IMR-90 (cell line): ENCODE data around the gene KCNH6.

Experiments
- CTCF ChIP-seq: conservative IDR thresholded peaks from 2 replicates; pipeline ENCODE4 v1.5.1; 2012; ENCODE audit warnings: mild to moderate bottlenecking, low read depth, low read length, improper control_type of control experiment
- FOS ChIP-seq: fragments of 150-350 bp; IDR thresholded peaks from 2 replicates; pipeline ENCODE4 v1.6.1; 2016; ENCODE audit warnings: low read depth, low read length
- MAFK ChIP-seq: IDR thresholded peaks from 2 replicates; pipeline ENCODE4 v1.6.1; 2012; ENCODE audit warnings: low read depth, low read length, improper control_type of control experiment
- POLR2A ChIP-seq: IDR thresholded peaks from 2 replicates; pipeline ENCODE4 v1.6.1; 2012; ENCODE audit warnings: mild to moderate bottlenecking, low read depth, low read length
- RAD21 ChIP-seq: IDR thresholded peaks from 2 replicates; pipeline ENCODE4 v1.6.1; 2012; ENCODE audit warnings: low read length, improper control_type of control experiment
- RCOR1 ChIP-seq: IDR thresholded peaks from 2 replicates; pipeline ENCODE4 v1.6.1; 2012; ENCODE audit warnings: mild to moderate bottlenecking, low read length, improper control_type of control experiment; ENCODE audit not compliant: insufficient replicate concordance
- SMC3 ChIP-seq: fragments of 150-350 bp; IDR thresholded peaks from 2 replicates; pipeline ENCODE4 v1.6.1; 2016; ENCODE audit warnings: low read depth, mild to moderate bottlenecking, antibody characterized with exemption, low read length, moderate library complexity
- USF2 ChIP-seq: fragments of 150-350 bp; IDR thresholded peaks from 2 replicates; pipeline ENCODE4 v1.6.1; 2017; ENCODE audit warnings: mild to moderate bottlenecking, antibody characterized with exemption, low read length, low read depth
- TF ChIP-seq, protein P1 (sequence below): fragments of 150-350 bp; IDR thresholded peaks from 2 replicates; pipeline ENCODE4 v1.6.1; 2016; ENCODE audit warnings: low read depth, mild to moderate bottlenecking, low read length, moderate library complexity, borderline replicate concordance

GRCh38 chr17:63563339-63563738, 40.2 kb downstream of the KCNH6 start:
- TF ChIP-seq RAD21: no peak
- TF ChIP-seq CTCF: no peak
- TF ChIP-seq, protein P1, sequence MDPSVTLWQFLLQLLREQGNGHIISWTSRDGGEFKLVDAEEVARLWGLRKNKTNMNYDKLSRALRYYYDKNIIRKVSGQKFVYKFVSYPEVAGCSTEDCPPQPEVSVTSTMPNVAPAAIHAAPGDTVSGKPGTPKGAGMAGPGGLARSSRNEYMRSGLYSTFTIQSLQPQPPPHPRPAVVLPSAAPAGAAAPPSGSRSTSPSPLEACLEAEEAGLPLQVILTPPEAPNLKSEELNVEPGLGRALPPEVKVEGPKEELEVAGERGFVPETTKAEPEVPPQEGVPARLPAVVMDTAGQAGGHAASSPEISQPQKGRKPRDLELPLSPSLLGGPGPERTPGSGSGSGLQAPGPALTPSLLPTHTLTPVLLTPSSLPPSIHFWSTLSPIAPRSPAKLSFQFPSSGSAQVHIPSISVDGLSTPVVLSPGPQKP: no peak
- TF ChIP-seq POLR2A: no peak
- TF ChIP-seq MAFK: no peak
- TF ChIP-seq FOS: no peak
- no peak for TF ChIP-seq USF2
- TF ChIP-seq RCOR1: no peak
- no peak for TF ChIP-seq SMC3
